HTR-8/SVneo (cell line): ENCODE measurements around the gene ARL4D.
"Not testable (repeated sequence)": the region's sequence is repeated elsewhere in the genome, so short reads cannot be mapped to it uniquely, and the experiment has no call there.

ENCODE experiments used
- DNase-seq: peaks from one replicate; pipeline ENCODE4 v3.0.0; 2011; ENCODE audit warnings: low spot score, mixed read lengths; ENCODE audit not compliant: insufficient read length
- FAIRE-seq: peaks from 2 replicates; lab custom pipeline; 2011; peaks lifted over from hg19 to GRCh38; lab: Jason Lieb, UNC

The ARL4D gene

DNA sequence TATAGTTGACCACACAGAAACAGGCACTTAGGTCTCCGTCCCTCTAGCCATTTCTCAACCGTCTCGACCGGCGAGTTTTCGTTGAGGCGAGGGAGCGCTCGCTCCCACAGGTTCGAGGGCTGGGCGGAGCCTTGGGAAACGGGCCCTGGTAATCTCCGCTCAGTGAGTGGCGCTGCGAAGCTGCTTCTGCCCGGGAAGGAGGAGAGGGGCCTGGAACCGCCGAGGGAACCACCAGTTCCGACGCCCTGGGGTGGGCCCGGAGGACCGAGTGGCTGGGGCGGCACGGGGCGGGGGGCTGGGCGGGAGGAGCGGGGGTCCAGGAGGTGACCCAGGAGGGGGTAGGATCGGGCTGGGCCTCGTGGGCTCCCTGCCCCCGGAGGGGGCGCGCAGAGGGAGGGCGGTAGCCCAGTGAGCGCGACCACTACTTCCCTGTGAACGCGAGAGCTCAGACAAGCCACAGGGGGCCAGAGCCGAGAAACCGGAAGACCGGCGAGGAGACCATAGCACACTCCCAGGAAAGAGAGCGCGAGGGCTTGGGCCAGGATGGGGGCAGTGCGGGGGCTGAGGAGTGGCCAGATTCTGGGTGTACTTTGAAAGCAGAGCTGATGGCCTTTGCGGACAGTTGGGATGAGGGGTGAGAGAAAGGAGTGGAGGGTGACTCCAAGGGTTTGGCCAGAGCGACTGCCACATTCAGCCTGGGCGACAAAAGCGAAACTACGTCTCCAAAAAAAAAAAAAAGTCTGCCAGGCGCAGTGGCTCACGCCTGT is 29.9 kb upstream of the ARL4D start:
- DNase-seq, result peak; percentile 25
- FAIRE-seq, result no peak

DNA sequence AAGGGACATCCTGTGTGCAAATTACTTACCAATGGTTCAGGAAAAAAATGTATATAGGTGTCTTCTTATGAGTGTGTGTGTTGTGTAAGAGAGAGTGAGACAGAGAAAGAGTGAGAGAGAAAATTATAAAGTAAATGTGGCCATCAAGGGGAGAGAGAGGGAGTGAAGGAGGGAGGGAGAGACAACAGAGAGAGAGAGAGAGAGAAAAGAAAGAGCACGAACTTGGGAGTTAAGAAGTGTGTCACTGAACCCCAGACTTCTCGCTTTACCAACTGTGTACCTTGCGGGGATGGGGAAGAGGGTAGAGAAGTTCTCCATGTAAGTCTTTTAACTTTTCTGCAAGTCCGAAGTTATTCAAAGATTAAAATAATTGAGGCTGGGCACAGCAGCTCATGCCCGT is 28.8 kb upstream of the ARL4D start:
- FAIRE-seq, result no peak
- DNase-seq, result no peak

GRCh38 chr17:43371227-43371821 is 27.5 kb upstream of the ARL4D start:
- DNase-seq (no peak), FAIRE-seq (no peak)

GRCh38 chr17:43372273-43372911 is 26.4 kb upstream of the ARL4D start:
- DNase-seq (no peak), FAIRE-seq (no peak)

DNA sequence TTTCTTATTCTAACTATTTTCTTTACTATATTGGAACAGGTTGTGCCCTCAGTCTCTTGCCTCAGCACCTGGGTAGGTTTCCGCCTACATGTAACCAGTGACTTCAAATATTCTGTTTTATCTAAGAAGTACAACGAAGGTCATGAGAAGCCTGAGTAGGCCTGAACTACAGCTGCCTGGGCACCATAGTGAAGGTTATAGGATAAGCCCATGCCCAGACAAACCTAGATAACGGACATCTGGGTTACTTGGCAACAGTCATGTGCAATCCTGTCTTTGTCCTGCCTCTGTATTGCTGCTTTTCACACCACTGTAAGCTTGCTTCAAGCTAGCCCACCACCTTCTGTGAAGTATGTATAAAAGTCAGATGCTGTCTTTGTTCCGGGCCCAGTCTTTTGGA is 25.4 kb upstream of the ARL4D start:
- no peak for DNase-seq
- FAIRE-seq, result no peak

GRCh38 chr17:43375915-43376314 is 22.9 kb upstream of the ARL4D start:
- FAIRE-seq, DNase-seq: not testable (repeated sequence)

- FAIRE-seq, result no peak
- no peak for DNase-seq
Measured at GRCh38 chr17:43377056-43377810, 21.6 kb upstream of the ARL4D start.

GRCh38 chr17:43378766-43379165 is 20.0 kb upstream of the ARL4D start:
- no peak for DNase-seq
- FAIRE-seq, result no peak

GRCh38 chr17:43380307-43380706 is 18.5 kb upstream of the ARL4D start:
- FAIRE-seq (no peak), DNase-seq (no peak)

DNA sequence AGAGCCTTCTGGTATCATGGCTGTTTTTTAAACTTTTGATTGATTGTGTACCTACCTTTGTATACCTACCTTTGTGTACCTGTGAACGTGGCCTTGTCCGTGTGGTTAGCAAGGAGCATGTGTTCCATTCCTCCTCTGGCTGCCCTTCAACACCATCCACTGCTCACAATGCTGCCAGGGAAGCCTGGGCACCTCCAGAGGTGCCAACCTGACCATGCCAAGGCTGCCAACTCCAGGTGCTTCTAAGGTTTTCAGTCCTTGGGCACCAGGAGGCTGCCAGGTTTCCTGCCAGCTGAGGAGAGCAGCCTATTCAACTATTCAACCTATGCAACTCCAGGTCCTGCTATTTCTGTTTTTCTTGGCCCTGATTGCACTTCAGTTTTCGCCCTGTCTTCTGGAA is 17.6 kb upstream of the ARL4D start:
- DNase-seq, result no peak
- FAIRE-seq, result no peak

- FAIRE-seq (no peak), DNase-seq (no peak)
Measured at GRCh38 chr17:43381621-43382020, 17.2 kb upstream of the ARL4D start.

DNA sequence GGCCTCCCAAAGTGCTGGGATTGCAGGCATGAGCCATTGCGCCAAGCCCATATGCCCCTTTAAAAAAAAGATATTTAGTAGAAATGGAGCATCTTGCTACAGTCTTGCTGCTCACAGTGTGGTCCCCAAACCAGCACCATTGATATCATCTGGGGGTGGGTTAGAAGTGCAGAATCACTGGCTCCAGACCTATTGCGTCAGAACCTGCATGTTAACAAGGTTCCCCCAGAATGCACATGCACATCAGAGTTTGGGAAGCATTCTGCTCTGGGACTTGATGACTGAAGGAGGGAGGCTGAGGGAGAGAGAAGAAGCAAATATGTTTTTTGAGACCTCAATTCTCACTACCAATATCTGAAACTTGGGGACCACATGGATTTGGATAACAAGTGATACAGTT is 16.0 kb upstream of the ARL4D start:
- no peak for FAIRE-seq
- no peak for DNase-seq

- FAIRE-seq, result no peak
Measured at GRCh38 chr17:43383372-43383771, 15.4 kb upstream of the ARL4D start.

GRCh38 chr17:43383826-43384475 is 14.8 kb upstream of the ARL4D start:
- DNase-seq (no peak), FAIRE-seq (no peak)

More at GRCh38 chr17:43383372-43383771, 15.4 kb upstream of the ARL4D start:
- no peak for DNase-seq

DNA sequence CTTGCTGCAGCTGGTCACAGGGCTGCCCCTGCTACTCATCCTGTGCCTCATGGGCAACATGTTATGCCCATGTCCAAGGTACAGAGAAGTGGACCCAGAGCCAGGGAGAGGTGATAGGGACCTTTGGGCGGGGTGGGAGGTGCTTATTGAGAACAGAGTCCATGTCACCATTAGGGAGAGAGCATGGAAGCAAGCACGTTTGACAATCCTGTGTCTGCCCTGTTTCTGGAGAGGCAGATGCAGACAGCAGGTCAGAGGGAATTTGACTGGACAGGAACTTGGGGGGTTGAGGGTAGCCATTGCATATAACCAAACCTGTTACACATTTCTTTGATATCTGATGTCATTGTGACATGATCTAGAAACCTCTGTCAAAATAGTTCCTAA is 14.3 kb upstream of the ARL4D start:
- DNase-seq, result no peak
- no peak for FAIRE-seq

- DNase-seq (no peak), FAIRE-seq (no peak)
Measured at GRCh38 chr17:43385046-43385831, 13.6 kb upstream of the ARL4D start.

DNA sequence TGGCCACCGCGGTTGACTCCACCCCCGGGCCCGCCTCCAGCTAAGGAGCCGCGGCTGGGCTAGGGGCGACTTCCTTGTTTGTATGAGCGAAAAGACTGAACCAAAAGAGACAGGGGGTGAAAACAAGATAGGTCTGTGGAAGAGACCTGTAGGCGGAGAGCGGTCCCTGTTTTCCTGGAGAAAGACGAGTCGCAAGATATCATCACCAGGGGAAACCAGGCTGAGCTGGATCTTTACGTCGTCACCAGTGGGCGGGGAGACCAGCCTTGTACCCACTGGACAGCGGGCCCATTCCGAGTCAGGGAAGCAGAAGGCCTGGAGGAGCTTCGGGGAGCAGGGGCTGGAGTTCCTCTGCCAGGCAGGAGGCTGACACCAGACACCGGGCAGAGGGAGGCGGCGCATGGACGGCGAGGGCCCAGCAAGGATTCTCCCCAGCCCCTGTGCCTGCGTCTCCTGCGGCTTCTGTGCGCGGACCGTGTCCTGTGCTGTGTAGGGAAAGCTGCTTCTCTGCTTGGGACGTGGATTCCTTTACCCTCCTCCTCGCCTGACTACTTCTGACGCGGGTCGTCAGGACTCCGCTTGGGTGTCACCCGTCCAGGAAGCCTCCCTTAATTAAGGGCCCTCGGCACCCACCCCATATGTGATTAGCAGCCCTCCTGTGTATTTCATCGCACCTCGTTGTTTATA is 10.3 kb upstream of the ARL4D start:
- FAIRE-seq (peak; percentile 100), DNase-seq (peak; percentile 87)

- FAIRE-seq, result no peak
Measured at GRCh38 chr17:43389046-43389947, 9.5 kb upstream of the ARL4D start.

More at GRCh38 chr17:43389046-43389947, 9.5 kb upstream of the ARL4D start:
- peak; percentile 81 for DNase-seq
